GM19193 (cell line): ENCODE data around the gene PHF3.

Experiments
- POLR2A ChIP-seq: IDR thresholded peaks from 4 replicates; pipeline ENCODE4 v1.6.1; 2011; ENCODE audit not compliant: insufficient read depth, insufficient read length; ENCODE audit errors: extremely low read depth

PHF3 gene

DNA sequence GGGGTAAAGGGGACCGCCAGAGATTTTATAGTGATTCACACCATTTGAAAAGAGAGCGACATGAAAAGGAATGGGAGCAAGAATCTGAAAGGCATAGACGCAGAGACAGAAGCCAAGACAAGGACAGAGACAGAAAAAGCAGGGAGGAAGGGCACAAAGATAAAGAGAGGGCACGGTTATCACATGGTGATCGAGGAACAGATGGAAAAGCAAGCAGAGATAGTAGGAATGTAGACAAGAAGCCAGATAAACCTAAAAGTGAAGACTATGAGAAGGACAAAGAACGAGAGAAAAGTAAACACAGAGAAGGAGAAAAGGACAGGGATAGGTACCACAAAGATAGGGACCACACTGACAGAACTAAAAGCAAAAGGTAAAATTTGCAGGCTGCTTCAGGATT, 77.7 kb downstream of the PHF3 start:
- no peak for TF ChIP-seq POLR2A

DNA sequence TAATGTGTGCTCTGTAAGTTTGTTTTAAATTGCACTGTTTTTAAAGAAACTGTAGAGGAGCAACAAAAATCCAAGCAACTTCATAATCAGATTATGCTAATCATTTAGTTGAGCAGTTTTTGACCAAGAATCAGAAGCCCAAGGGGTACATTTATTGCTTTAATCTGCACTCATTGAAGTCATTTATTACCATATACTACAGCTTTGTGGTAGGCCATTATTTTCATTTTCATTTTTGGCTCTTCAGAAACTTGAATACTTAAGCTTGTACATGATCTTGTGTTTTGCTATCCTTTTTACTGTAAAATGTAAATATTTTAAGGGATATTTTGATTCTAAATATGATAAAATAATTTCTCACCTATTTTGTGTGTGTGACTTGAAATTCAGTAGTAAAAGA, 78.5 kb downstream of the PHF3 start:
- no peak for TF ChIP-seq POLR2A

DNA sequence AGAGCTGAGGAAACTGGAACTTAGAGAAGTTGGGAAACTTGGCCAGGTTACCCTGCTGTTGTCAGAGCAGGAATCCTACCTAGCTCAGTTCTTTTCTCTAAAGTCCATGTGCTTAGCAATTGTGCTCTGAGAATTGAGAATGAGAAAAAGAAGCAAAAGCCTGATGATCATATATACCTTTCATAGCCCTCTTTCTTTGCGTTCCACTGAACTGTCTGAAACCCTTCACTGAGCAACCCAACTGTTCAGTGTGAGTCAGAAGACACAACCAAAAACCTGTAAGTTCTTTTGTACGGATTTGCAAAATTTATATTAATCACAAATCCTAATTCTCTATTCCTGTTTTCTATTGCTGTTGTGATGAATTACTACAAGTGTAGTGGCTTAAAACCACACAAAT, 80.6 kb downstream of the PHF3 start:
- no peak for TF ChIP-seq POLR2A

DNA sequence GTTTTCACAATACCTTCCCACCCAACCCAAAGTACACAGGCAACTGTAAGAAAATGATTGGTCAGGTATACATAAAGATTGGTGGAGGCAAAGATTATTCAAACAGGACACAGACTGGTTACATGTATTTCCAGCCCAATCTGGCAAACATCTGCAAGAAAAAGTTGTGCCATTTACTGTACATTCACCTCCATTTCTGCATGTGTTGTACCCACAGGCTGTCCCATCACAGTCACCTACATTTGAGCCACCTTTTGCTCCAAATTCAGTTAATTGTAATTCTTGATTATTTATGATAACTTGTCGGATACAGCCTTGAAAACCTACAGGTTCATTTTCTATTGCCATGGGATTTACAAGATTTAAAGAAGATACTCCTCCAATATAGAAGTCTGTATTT, 85.6 kb downstream of the PHF3 start:
- TF ChIP-seq POLR2A, result no peak

DNA sequence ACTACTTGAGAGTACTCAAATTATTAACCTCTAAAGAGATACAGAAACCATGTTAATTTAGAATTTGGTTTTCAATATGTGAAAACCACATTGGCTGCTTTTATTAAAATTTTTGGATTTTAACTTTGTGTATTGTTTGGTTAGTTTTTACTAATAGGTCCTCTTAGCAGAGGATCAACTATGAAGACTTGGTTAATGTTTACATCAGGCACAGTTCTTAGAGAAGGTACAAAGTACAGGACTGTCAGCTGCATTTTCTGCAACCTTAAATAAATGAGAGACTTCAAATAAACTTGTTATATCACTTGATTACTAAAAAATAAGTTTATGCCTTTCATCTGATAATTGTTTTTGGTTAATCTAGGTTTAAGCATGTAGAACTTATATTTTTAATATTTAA, 89.1 kb downstream of the PHF3 start:
- TF ChIP-seq POLR2A, result no peak

DNA sequence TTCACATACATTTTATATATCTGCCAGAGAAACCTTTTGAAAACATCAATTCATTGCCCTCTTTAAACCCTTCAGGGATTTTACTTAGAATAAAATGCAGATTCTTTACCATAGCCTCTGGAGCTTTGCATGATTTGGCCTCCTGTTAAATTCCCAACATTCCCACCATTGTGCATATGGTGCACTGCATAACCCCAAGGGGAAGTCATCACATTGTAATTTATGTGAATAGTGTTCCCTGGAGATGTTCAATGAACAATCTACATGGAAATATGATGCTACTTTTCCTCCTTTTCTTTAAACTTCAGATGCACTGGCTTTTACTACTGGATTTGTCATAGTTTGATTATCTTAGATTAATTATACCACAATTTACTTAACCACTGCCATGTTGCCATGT, 94.7 kb downstream of the PHF3 start:
- no peak for TF ChIP-seq POLR2A

DNA sequence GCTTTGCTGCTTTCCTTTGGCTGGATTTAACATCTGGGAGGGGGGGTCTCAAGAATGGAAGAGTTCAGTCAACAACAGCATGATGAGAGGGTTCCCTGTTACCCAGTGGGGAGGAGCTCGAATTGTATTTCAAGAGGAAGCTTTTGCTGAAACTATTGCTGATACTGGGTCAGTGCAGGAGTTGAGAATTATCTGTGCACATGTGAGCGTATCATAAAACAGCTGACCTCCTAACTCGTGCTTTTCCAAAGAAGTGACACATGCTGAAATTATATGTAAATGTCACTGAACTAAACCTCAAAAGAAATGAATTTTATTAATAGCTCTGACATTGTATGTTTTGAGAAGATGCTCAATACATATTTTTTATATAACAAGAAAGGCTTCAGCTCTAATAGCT, 96.3 kb downstream of the PHF3 start:
- TF ChIP-seq POLR2A, result no peak

DNA sequence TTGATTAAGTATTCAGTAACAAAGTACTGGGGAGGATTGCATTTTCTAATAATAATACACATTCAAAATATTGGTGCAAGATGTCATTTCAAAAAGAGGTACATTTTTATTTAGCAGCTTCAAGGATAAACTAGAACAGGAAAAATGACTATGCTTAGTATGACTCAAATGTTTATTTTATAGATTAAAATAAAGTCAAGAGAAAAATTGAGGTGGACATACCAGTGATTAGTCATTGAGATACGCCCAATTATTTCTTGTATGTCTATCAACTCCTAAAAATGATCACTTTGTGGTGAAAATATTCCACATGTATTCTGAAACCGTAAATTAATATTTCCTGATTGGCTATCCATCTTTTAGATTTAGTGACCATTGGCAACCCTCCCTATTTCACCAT, 96.7 kb downstream of the PHF3 start:
- no peak for TF ChIP-seq POLR2A

DNA sequence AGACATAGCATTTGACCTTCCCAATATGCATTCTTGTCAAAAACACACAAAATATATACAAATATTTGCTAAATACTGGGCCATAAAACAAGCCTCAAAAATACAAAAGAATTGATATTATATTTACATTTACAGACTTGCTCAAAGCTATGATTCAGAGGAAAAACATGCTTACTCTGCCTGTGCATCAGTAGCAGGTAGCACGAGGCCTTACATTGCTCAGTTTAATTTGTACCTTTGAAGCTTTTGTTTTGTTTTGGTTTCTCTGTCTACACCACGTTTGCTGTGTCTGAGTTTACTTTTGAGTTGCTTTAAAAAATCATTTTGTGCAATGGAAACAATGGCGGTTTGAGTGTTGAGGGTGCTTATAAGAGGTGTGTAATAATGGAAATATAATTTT, 99.3 kb downstream of the PHF3 start:
- TF ChIP-seq POLR2A, result no peak

DNA sequence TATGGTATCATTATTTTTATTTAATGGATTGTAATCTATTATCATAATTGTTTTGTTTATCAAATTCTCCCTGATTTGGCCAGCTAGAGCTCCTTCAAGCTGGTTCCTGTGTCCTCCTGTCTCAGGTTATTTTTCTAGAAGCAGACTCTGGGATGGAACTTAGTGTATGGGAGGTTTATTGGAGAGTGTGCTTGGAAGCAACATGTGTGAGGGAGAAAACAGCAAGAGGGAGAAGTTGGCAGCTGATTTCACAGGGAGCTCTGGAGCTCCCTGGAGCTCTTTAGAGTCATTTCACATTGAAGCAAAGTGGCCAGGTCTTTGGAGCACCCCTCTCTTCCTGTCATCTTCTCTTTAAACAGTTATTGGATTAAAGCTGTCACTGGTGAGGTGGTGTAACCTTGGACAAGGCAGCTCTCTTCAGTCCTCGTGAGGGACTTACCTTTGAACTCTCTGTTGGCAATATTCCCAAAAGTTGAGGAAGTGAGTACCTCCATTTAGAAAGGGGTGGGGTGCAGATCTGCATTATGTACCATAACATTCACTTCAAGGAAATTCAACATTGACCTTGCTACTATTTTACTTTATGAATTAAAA, 103.6 kb downstream of the PHF3 start:
- no peak for TF ChIP-seq POLR2A

GRCh38 chr6:63740709-63741108, 105.1 kb downstream of the PHF3 start:
- no peak for TF ChIP-seq POLR2A

DNA sequence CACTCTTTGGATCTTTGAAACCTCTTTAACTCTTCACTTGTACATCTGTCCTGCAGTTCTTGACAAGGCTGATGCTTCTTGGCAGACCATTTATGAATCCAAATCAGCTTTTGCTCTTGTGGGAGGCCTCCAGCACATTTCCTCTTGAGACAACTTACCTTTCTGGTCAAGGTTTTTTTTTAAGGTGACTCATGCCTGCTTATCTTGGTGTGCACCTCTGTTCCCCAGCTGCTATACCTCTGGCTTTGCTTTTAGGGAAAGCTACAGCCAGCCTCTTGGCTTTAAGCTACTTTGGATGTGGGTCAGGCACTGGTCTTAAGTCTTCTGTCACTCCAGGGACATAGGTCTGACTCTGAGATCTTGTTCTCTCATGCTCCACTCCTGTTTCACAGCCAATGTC, 106.5 kb downstream of the PHF3 start:
- no peak for TF ChIP-seq POLR2A

DNA sequence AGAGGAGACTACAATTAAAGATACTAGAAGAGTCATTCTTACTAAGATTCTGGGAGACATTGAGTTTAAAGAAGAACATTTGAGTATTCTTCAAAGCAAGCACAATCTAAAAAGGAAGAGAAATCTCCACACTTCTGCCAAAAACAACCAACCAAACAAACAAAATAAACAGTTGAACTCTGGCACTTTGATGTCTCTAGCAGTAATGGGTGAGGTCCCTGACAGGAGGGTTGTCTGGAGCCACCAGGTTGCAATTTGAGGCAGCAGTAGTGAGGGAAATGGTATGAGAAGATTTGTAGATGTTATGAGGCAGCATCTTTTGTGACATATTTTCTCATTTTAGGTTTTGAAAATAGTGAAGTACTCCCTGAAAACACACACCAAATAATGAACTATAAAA, 108.1 kb downstream of the PHF3 start:
- no peak for TF ChIP-seq POLR2A

DNA sequence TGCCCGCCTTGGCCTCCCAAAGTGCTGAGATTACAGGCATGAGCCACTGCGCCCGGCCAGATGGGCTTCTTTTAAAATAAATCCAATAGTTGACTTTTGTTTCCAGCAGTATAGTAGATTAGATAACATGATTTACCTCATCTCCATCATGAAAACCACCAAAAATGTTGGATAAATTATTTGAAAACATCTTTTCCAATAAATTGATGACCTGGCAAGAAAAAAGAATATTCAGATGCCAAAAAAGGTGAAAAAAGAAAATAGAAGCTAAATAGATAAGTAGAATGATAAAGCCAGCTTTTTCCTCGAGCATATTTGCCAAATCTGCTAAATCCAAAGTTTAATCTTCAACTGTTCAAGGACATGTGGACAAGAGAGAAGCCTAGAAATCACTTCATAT, 109.2 kb downstream of the PHF3 start:
- no peak for TF ChIP-seq POLR2A

GRCh38 chr6:63745784-63746183, 110.2 kb downstream of the PHF3 start:
- TF ChIP-seq POLR2A, result no peak

- TF ChIP-seq POLR2A, result no peak
These were observed 114.8 kb downstream of the PHF3 start for GRCh38 chr6:63750400-63750799.

- no peak for TF ChIP-seq POLR2A
These were observed 122.2 kb downstream of the PHF3 start for GRCh38 chr6:63757826-63758225.
